Jurkat, Clone E6-1 (cell line): ENCODE results near the gene NXPE1.

Experiments
- DNase-seq: peaks from one replicate; pipeline ENCODE4 v3.0.0-alpha.2; 2011; ENCODE audit warnings: low read depth, low spot score
- H3K4me3 ChIP-seq: 2 replicates; pipeline ENCODE4 v1.5.1; 2011; ENCODE audit warnings: mild to moderate bottlenecking, low read length, control low read depth, moderate library complexity

The NXPE1 gene

DNA sequence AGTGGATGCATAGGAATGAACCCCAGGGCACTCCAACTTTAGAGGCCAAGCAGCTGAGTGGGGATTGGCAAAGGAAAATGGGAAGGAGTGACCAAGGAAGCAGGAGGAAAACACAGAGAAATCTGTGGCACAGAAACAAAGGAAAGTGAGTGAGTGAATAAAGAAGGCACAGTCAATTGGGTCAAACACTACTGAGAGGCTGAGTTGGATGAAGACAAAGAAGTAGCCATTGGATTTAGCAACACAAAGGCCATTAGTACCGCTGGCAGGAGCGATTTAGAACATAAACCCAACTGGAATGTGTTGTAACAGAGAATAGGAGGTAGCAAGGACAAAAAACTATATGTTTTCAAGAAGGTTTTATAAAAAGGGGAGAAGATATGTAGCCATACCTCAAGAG is 6.6 kb upstream of the NXPE1 start:
- no peak overlapping the region for H3K4me3 ChIP-seq
- no peak for DNase-seq

DNA sequence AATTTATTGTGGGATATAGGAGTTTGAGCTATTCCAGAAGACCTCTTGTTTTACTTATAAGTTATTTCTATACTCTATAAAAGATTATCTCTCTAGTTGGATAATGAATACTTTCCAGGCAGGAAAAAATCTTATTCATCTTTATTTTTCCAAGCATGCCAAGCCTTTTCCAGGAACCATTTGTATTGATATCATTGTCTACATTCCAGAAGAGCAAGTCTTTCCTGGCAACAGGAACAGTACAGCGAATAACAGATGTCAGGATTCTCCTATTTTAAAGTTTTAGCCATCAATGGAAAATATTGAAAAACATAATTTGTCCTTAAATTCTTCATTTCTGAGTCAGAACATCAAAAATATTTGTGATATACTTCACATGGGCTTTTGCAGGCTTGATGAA is 5.2 kb upstream of the NXPE1 start:
- DNase-seq, result no peak
- no peak overlapping the region for H3K4me3 ChIP-seq

DNA sequence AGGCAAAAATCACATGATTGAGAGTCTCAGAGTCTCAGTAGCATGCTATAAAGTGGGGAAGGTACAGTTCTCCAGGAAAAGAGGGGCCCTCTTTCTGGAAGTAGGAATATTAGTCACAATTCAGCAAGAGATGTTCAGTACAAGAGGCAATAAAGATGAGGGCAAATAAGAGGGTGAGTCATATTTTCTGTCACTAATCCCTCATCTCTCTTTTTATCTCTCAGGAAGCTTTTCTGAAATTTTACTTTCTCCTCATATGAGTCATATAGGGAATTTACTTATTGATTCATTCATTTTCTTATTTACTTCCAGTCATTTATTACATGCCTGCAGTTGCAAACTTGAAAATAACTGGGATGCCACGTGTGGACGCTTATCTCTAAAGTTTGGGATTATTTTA is 3.4 kb upstream of the NXPE1 start:
- no peak for DNase-seq
- H3K4me3 ChIP-seq, result no peak overlapping the region

DNA sequence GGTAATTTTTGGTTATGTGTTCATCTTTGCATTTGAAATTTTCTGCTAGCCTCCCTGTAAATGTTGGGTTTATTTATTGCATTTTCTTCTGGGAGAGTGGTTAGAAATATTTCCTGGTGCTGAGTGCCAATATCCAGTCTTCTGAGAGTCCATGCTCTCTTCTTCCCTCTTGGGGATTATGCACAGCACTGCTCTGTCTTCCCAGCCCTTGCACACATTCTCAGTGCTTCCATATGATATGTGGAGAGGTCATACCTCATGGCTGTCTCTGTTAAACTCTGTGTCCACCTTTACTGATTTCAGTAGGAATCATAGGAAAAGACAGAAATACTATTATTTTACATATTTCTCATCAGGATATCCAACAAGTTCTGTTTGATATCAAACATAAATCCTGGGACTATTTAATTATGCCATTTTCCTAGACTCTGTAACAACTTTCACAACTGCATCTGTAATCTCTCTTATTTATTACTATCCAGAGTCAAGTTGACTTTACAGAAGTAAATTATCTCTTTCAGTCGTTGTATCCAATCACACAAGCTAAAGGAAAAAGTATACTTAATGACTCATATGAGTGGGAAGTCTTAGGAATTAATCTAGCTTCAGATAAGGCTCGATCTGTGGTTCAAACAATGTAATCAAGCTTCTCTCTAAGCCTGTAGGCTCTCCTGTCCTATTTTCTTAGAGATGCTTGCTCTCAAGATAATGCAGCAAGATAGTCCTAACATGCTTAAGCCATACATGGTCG is 2.7 kb upstream of the NXPE1 start:
- DNase-seq, result no peak

DNA sequence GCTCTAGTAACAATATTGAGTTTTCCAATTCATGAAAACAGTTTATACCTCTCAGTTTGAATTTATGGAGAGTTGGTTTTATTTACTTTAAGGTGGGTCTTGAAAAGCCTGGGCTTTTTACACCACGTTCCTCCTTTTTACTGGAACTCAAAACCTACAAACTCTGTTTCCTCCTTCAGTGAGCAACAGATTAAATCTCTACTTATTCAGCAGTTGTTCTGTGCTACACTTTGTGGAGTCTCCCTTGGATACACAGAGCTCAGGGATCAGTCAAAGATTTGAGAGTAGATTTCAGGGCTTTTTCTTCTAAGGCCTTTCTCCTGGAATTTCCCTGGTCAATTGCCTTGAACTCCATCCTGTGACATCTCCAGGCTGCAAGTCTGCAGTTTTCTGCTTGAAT is 3.5 kb downstream of the NXPE1 start:
- no peak for DNase-seq
- no peak overlapping the region for H3K4me3 ChIP-seq

More for the DNA sequence above, 2.7 kb upstream of the NXPE1 start:
- H3K4me3 ChIP-seq, result no peak overlapping the region

DNA sequence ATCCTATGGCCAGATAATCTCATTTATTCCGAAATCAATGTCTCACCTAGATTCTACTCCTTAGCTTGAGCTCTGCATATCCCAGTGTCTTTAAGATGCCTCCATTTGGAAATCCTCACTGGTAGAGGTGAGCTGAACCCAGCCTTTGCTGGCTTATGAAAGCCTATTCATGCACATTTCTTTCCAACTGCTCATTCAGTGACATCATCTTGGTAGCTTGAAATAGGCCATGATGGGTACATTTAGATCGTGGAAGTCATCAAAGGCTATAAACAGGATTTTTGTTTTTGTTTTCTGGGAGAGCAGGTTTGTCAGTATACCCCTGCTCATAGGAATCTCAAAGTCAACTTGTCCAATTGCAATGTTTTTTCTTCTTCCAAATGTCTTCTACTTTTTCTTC is 6.0 kb downstream of the NXPE1 start:
- DNase-seq, result no peak
- H3K4me3 ChIP-seq, result no peak overlapping the region

DNA sequence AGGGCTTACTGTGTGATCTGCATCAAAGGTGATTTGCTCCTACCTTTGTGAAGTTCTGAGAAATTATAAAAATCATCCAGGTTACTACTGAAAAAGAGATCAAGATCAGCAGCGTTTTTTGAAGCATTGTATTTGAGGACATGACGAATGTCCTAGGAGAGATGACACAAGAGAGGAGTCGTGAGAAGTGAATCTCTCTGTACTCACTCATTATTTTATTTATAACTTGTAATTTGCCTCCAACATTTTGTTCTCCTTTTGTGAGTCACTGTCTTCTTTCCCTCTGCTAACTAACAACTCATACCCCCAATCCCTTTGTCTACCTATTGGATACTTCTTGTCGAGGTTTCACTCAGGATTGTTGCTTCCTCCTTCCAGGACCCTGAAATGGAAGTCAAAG is 8.6 kb downstream of the NXPE1 start:
- no peak overlapping the region for H3K4me3 ChIP-seq
- no peak for DNase-seq

DNA sequence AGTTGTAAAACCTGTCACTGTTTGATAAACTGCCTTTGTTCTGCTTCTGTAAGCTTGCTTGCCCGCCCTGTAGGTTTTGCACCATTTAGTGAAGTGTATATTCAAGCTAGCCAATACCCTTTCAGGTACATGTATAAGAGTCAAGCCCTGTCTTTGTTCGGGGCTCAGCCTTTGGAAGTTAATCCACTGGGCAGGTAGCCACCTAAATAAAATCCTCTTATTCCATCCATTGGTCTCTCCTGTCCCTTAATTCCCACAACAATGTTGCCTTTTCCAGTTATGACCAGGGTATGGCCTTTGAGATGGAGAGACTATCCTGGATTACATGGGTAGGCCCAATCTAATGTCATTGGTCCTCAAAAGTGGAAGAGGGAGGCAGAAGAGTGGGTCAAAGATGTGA is 34.0 kb downstream of the NXPE1 start:
- no peak overlapping the region for H3K4me3 ChIP-seq
- no peak for DNase-seq

DNA sequence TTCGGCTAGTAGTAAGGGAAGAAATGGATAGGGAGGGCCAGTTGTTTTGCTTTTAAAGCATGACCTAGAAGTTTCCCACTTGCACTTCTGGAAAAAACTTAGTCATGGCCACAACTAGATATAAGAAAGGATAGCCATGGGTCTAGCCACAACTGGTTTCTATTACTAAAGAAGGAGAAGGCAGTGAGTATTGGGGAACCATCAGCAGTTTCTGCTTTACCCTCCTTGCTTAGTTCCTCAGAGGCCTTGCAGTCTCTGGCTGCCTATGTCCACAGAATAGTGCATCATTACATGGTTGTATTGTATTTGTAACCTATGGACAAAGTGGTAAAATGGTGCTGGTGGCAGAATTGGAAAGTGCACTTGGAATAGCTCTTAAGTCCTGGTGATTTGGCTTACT is 35.6 kb downstream of the NXPE1 start:
- H3K4me3 ChIP-seq, result no peak overlapping the region
- no peak for DNase-seq

DNA sequence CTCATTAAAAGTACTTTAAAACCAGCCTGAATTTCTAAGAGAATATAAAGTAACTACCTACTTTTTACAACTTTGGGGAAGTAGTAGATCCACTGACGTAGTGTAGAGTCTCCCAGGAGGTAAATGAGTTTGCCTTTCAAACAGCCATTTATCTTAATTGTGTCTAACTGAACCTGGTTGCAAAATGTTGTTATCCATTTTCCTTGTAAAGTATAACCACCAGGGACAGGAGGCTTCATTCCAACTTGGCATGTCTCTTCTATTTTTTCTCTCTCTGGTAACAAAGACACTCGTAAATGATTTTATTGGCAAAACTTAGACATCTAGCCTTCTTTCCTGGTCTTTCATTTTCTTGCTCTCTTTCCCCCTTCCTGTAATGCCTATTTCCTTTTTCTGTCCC is 36.9 kb downstream of the NXPE1 start:
- no peak overlapping the region for H3K4me3 ChIP-seq
- no peak for DNase-seq

DNA sequence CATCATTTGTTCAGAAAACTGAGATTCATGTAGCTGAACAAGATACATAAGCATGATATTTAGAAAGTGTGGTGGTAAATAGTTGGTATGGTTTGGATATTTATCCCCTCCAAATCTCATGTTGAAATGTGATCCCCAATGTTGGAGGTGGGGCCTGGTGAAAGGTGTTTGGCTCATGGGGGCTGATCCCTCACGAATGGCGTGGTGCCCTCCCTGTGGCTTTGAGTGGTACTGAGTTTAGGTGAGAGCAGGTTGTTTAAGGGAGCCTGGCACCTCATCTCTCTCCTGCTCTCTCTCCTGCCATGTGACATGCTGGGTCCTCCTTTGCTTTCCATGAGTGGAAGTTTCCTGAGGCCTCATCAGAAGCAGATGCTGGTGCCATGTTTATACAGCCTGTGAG is 48.1 kb downstream of the NXPE1 start:
- no peak overlapping the region for H3K4me3 ChIP-seq
- no peak for DNase-seq

DNA sequence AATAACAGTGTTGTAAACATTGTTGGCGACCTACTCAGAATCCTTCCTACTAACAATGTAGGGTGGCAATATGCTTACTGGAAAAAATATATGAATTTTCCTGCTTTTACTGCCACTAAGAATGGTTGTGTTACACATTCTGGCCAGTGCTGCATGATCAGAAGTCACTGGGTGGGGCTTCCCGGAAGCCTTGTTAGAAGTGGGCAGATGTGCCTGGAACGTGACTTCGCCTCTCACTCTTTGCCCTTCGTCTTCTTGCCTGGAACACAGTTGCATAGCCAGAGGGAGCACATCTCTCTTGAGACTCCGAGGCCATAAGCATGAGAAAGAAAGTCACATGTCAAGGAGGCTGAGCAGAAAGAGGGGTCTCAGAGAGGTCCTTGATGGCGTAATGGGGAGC is 48.6 kb downstream of the NXPE1 start:
- no peak overlapping the region for H3K4me3 ChIP-seq
- no peak for DNase-seq

DNA sequence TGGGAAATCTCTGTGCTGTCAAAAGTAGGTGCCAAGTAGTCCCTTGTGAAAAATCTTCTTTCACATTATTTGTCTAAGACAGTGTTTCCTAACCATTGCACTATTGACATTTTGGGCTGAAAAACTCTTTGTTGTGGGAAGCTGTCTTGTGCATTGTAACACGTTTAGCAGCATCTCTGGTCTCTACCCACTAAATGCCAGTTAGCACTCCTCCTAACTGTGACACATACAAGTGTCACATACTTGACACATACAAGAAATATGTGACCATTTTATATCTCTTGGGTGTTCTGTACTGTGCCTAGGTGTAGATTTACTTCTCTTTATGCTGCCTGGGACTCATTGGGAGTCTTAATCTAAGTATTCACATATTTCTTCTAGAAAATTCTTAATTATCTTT is 57.8 kb downstream of the NXPE1 start:
- no peak overlapping the region for H3K4me3 ChIP-seq
- peak; percentile 85 for DNase-seq

DNA sequence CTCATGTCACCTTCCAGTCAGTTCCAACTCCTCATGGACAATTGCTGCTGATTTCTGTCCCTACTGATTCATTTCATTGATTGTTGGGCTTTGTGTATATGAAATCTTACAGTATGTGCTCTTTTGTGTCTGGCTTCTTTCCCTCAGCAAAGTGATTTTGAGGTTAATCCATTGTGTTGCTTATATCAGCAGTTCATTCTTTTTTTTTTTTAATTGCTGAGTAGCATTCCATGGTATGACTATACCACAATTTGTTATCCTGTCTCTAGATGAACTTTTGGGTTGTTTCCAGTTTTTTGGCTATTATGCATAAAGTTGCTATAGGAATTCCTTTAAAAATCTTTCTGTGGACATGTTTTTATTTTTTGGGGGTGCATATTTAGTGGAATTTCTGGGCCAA is 59.9 kb downstream of the NXPE1 start:
- no peak for DNase-seq
- H3K4me3 ChIP-seq, result no peak overlapping the region

DNA sequence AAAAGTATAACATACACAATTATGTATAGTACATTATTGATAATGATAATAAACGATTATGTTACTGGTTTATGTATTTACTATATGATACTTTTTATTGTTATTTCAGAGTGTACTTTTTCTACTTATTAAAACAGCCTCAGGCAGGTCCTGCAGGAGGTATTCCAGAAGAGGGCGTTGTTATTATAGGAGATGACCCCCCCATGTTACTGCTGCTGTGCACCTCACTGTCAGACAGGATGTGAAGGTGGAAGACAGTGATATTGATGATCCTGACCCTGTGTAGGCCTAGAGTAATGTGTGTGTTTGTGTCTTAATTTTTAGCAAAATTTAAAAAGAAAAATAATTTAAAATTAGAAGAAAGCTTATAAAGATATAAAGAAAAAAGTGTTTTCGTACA is 62.8 kb downstream of the NXPE1 start:
- no peak overlapping the region for H3K4me3 ChIP-seq
- peak; percentile 15 for DNase-seq

DNA sequence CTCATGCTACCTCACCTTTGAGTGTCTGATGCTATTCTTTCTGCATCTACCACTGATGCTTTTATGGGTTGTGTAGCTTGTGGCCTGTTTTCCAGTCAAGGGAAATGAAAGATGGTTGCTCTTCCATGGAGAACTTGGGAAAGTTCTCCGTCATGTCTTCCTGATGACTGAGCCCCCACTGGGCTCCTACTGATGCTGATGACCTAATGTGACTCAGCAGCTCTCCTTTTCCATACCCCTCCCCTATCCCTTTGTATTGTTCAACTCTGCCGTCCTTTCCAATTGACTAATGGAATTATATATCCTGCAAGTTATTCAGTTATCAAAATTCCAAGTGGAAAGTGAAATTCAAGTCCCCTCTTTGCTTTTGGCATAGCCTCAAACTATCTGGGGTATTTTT is 75.8 kb downstream of the NXPE1 start:
- no peak overlapping the region for H3K4me3 ChIP-seq
- DNase-seq, result no peak

DNA sequence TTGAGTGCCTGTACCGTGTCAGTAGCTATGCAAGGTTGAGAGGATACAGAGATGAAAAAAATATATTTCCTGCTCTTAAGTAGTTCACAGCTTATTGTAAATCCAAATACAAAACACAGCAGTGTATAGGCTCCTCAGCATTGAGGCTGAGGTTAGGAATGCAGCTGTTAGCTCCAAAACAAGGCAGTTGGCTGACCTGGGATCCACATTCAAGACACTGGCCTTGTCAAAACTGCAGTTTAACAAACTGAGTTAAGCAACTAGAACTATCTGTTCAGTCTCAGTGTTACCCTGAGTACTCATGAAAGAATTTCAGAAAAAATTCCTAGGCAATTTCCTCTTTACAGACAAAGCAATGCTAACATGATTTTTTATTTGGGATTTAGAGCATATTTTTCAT is 77.6 kb downstream of the NXPE1 start:
- no peak for DNase-seq
- H3K4me3 ChIP-seq, result no peak overlapping the region

DNA sequence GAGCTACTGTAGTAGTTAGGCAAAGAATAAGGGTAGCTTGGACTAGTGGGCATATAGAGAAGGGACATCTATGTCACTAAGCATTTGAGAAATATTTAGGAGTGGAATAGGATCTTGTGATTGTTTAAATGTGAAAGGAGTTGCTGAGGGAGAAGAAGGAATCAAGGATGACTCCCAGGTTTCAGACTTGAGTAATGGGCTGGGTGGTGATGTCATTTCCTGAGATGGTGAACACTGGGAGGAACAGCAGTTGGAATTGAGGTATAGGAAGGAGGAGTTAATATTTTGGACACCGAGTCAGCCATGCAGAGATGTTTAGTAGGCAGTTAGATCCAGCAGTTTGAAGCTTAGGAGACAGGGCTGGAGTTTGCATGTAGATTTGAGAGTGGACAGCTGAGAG is 80.3 kb downstream of the NXPE1 start:
- H3K4me3 ChIP-seq, result no peak overlapping the region
- DNase-seq, result no peak

DNA sequence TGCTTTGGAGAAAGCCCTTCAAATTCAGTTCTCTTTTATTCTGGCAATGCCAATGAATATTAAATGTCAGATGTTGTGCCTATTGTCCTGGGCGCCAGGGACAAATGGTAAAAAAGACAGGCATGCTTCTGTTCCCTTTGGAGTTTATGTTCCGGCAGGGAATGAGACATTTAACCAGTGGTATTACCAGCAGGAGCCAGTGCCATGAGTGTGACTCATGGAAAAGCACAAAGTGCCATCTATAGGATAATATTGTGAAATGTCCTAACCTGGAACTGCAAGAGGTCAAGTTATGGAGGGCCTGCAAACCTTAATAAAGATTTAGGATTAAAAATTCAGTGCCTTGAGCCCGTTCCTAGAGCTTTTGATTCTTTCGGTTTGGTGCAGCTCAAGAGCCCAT is 80.9 kb downstream of the NXPE1 start:
- H3K4me3 ChIP-seq, result no peak overlapping the region
- no peak for DNase-seq

DNA sequence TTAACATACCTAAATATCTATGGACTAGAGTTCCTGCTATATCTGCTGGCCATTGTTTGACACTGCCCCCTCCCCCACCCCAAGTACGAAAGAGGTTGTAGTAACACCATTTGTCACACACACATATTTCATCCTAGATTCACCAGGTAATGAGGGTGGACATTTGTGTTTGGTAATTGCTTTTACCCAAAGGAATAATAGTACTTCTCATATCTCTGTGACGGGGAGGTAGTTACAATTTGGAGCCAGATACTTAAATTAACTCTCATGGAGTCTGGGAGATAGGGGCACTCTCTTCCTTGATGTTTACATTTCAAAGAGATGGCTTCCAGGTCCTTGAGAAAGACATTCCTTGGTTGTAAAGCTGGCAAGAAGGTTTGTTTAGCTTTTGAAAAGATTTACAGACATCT is 81.7 kb downstream of the NXPE1 start:
- no peak overlapping the region for H3K4me3 ChIP-seq
- DNase-seq, result no peak

DNA sequence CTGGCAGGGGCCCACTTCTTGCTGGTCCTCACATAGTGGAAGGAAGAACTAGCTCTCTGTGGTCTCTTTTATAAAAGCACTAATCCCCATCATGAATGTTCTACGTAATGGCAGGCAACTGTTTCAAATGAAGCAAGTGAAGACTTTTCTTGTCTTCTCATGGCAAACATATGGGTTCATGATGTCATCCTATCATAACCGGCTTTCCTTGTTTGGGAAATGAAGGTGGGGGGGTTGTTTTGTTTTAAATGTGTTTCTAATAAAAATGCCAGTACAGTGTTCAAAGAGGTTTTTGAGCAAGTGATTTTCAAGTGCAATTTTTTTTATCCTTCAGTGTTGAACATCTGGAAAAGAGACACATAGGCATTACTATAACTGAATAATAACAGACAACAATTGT is 87.0 kb downstream of the NXPE1 start:
- DNase-seq, result no peak
- H3K4me3 ChIP-seq, result no peak overlapping the region
